Measurements from ENCODE around the gene LEP.

DNA sequence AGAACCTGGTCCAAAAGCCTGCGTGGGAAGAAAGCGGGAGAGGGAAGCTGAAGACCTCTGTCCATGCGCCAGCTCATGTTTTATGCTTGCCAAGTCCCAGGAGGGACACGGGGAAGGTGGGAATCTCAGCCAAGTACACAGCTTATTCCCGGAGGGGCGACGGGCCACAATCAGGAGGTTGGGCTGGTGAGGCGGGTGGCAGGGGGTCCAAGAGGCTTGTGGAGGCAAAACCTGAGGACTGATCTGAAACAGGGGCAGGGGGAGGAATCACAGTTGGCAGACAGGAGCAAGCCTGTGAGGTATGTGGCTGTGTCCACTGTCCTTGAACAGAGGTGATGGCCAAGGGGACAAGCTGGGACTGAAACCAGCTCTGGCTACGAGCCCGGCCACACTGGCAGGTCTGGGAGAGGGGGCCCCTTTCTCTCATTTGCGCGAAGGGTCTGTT lies 38.0 kb upstream of the LEP start:
- TF ChIP-seq YY1 (IDR thresholded peaks at IDR 0.05; ENCODE audit: insufficient read depth, insufficient read length) (no peak), ZNF274 (IDR thresholded peaks at IDR 0.05; ENCODE audit: low read depth, low read length) (no peak), SUZ12 (IDR thresholded peaks at IDR 0.05; ENCODE audit: extremely low read depth, insufficient read depth, insufficient read length) (no peak)

Data from NT2/D1 (cell line).